Stimulated activated CD4-positive, alpha-beta T cell treated with anti-CD3 and anti-CD28 coated beads, TNF-alpha, amount 100 ng/mL, for 24 hours (primary cell): Measurements from ENCODE around the gene POC1A.

Experiments
- DNase-seq, 3 experiments: peaks; one replicate each; pipeline ENCODE4 v3.0.0-alpha.2; 2020; ENCODE audit warnings: low read depth in 3 of 3

The POC1A gene

DNA sequence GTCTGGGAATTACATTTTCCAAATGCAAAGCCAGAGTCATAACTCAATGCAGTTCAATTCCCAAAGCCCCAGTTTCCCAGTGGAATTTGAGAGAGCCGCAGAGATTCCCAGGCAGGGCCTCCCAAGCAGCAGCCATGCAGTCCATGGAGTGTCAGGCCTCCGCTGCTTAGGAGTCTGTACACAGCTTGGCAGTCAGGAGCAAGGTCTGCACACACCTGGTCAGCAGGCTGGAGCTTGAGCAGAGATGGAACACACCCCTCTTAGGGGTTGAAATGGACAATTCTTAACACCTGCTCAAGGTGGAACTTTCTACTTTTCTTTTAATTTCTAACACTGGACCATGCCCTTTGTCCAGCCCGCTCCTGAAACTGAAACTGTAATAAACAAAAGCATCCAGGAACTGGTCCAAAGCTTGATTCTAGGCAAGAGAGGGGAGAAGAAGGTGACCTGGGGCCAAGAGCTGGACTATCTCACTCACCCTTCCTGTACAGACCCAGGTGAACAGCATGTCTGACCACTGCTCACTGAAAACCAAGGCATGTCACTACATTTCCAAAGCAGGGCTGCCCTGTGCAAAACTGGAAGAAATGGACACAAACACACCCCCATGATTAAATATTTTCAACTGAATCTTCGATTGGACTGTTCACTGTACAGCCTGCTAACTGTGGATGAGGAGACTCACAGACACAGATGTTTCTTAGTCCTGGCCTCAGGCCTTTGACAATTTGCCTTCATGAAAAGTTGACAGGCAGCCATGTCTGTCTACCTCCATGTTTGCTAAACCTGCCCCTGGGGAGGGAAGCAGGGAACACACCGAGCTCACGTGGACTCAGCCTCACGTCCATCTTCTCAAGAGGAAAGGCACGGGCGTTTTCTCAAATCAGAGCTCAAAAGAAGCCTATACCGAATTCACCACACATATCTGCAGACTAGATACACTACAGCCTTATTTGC is 49.3 kb downstream of the POC1A start:
- no peak for DNase-seq

DNA sequence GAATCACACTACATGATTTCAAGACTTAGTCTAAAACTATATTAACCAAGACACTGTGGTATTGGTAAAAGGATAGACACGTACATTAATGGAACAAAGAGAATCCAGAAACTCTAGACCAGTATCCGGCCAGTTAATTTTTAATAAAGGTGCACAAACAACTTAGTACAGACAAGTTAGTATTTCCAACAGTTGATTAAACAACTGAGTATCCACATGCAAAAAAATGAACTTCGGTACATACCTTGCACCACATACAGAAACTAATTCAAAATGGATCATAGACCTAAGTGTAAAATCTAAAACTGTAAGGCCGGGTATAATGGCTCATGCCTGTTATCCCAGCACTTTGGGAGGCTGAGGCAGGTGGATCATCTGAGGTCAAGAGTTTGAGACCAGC is 51.3 kb downstream of the POC1A start:
- no peak for DNase-seq

DNA sequence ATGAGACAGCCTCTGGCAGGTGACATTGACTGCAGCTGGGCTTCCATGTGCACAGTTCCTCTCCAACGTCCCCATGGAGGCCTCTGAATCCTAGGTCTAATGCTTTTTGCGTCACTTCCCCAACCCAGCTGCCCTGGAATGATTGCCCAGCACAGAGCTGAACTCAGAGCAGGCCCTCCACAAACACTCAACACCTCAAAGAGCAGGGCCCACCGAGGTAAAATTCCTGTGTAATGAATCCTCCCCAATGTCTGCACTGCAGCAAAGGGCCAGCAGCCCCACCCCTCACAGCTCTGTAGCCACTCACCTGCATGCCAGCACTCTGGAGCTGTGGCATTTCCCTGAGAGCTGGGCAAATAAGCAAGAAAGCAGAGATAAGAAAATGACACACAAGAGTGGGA is 55.2 kb downstream of the POC1A start:
- no peak for DNase-seq

DNA sequence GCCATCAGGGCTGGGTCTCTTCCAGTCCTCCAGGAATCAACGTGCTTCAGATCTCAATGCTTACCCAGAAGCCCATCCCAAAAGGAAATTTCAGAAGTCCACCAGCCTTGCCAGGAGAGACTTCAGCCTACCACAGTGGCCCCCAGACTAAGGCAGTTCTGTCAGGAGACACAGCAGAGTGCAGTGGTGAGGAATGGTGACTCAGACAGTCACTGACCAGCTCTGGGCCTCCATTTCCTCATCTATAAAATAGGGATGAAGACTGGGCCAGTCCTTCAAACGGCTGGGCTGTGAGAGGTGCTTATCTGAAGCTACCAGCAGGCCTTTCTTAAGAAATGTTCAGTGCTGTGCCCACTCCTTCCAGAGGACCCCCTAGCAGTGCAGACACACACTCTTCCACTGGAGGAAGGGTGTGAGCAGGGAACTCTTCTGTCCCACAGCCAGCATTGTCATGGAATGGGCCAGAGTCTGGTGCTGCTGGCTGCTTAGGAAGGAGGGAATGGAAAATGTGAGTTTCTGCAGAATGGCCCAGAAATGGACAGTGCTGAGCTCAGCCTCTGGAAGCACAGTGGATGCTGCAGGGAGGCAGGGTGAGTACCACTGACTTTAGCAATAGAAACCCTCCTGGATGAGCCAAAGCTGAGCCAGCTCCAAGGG is 56.2 kb downstream of the POC1A start:
- no peak for DNase-seq

DNA sequence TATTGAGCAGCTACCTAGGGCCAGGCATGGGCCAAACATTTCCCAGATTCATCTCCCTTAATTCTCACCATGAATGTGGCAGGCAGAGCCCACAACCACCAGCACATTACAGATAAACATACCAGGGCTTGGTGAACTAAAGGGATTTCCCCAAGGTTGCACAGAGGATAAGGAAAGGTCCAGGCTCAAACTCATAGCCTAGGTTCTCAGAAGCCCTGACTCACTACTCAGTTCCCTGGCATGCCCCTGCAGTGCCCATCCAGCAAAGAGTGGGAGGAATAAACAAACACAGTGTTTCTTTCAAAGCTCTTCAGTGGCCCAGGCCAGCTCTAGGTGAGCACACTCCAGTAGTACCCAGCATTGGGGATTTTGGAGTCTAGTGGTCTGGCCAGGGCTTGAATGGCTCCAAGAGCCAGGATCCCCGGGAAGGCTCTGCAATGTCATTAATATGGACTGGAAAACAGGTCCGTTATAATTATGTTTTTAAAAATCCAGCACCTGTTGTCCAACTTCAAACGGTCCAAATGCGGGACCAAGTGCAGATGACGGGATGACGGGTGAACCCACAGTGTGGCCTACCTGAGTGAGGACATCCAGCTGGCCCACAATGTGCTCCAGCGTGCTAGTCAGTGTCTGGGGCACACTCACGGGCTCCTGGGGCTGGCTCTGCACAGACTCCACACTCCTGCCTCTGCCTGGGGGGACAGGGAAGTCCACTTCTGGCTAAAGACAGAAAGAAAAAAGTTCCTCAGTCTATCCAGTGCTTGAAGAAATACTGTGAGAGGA is 58.0 kb downstream of the POC1A start:
- DNase-seq = no peak

DNA sequence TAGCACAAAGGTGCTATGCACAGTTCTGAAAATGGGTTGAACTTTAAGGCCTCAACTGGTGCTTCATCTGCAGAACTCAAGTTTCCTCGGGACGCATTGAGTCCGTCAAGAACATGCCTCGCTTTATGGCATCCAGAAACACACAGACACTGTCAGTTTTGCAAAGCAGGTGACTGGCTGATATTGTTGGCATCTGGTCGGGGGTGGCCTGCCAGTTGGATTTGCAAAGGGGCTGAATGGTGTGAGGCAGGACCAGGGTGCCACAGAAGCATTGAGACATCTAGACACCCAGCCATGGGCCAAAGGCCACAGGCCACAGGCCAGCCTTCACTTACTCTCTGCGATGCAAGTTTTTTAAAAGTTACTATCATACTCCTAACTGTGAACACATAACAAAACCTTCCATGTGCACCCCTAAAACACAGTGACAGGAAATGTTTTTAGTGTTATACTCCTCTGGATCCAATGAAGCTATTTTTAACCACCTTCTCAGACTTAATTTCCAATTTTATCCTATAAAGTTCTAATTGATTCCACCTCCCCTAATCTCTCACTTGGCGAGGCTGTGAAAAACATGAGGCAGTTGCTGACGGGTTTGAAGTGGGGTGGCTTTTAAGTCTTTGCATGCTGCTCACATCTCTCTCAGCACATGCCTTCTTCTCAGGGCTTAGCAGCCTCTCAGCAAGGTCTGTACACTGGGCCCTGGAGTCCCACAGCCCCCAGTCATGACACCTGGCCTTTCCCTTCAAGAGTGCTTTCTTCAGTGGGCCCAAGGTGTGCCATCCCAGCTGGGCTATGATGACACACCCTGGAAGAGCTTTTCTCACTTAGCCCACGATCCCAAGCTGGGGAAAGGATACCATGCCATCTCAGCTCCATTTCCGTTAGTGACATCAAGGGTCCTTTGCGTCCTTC is 59.4 kb downstream of the POC1A start:
- DNase-seq = no peak

DNA sequence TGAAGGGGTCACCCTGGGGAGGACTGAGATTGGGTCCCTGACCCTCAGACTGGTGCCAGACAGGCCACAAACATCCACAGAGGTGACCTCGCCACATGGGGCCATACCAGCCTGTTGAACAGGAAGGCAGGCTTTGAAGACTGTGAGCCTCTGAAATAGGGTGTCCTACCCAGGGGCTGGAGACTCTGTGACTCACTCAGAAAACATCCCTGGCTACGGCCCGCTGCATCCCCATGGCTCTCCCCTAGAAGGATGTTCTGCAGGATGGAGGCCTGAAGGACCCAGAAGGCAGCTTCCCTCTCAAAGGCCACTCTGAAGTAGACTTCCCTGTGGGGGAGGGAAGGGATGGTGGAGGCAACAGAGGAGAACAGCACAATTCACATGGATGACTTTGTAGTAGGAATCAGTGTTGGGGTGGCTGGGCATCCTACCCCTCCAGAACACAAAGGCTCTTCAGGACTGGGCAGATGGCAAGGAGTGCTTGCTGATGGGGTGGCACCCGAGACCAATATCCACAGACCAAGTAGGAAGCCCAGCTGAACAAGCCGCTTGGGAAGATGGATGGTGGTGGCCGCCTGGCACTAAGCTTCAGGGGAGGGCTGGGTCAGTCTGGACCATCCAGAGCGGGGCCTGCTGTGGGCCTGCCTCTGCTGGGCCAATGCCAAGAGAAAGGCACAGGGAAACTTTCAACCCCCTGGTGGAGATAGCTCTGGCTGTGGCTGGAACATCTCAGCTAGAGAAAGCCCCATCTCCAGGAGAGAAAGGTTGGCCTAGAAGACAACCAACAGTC is 60.3 kb downstream of the POC1A start:
- DNase-seq = no peak

DNA sequence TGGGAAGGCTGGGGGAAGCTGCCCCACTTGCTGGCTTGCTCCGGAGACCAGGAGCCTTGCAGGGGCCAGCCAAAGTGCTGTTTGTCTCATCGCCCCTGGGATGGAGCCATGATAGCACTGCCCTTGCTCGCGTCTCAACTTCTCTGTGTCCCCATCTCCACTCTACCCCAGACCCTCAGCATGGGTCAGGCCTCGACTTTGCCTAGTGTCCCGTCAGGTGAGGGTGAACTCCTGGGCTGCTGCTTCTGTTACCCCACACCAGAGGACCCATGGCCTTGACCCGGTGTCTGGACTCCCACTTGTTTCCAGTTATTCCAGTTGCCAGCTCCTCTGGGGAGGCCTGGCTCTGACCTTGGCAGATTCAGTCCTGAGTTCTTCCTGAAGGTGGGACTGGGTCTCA is 61.3 kb downstream of the POC1A start:
- DNase-seq = no peak

DNA sequence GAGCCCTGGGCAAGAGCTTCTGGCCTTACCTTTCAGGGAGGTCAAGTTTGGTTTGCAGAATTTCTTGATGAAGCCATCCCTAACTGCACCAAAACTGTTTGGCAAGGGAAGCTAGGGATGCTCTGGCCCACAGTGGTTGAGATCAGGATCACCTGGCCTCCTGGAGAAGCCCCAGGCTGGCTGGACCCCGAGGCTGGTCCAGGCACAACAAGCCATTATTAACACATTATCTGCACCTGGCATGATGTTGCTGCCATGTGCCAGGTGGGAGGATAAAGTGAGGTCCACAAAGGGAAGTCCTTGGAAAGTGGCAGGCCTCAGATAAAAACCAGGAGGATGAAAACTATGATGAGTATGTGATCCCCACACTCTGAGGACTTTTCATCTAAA is 62.0 kb downstream of the POC1A start:
- DNase-seq = no peak

DNA sequence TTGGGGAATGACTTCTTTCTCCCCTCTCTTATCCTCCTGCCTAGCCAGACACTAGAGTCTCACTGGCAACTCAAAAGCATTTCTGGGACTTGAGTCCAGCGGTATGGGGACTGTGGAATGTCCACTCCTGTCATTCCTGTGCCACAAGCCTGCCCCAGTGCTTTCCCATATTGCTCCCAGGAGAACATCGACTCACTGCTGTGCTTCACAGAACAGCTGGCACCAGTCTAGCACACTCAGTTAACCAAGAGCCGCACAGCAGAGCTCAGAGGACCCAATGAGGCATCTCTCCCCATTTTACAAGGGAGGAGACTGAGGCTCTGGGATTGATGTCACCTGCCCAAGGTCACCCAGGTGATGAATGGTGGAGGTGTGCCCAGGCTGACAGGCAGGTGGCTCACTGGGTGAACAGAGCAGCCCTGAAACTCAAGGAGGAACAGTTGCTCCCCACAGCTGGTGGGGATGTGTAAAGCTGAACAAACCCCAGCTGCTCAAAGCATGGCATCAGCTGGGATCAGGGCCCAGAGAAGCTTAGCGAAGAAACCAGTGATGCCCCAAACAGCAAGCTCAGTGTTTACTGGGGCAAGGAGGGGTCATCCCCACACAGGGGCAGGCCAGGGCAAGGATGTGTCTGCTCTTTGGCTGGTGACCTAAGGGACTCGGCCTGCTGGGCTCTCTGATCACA is 62.5 kb downstream of the POC1A start:
- DNase-seq = no peak

DNA sequence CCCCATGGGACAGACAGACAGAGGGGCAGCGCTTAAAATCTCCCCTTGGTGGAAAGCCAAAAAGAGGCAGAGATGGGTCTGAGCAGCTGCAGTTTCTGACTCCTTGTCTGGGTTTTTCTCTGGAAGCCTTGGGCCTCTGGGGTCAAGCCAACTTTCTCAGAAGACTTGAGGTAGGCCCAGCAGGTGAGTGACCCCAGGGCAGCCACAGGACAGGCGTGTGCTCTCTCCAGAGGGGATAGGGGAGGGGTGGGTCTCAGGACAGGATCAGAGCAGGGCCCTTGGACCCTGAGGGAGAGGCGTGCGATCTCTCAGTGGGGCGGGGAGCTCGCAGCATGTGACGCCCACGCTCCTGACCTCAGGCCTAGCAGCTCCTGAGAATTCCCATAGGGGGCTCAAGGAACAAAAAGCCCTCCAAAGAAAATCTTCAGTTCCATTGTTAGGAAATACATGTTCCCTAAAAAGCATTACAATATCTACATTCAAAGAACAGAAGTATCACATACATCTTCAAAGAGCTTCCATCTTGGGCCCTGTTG is 63.2 kb downstream of the POC1A start:
- no peak for DNase-seq

DNA sequence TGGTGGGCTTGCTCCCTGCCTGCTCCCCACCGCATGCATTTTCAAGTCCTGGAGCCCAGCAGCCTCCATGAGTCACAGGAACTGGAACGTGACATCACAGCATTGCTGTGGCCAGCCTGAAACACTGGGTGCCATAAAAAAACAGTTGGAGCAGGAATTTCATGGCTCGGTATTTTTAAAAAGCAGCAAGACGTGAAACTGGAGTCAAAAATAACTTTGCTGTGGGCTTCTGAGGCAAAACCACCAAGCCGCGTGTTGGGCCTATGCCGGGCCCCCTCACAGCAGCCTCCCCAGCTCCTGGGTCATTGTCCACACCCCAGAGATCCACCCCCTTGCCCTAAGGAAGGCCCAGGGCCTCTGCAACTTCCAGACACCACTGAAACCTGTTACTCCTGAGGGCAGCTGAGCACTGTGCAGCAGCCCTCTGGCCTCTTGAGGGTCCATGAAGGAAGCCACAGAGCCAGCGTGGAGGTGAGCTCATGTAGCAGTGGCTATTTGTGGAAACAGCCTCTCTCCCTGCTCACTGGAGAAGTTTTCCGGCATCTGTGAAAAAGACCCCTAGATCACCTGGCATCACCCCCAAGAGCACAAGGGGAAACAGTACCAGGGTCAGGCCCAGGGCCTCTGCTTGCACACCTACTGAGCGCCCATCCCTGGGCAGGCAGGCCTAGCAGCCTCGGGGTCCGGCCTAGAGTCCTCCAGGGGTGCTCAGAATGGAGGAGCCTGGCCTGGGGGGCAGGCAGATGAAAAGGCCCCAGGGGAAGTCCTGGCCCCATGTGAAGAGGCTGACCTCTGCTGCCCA is 63.9 kb downstream of the POC1A start:
- DNase-seq = no peak

DNA sequence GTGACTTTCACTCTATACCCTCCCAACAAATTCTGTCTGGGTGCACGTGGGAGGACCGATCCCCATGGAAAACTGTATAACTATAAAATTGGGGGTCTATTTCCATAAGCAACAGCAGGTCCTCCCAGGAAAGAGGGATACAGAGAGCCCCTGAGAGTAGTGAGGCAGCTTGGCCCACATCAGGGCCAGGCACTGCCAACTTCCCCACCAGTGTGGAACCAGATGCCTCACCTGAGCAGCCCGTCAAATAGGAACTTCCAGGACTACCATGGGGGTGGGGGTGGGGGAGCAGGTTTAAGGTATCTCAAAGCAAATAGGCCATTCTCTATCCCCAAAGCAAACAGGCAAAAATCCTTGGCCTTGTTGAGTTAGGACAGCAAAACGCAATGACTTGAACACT is 64.5 kb downstream of the POC1A start:
- no peak for DNase-seq

DNA sequence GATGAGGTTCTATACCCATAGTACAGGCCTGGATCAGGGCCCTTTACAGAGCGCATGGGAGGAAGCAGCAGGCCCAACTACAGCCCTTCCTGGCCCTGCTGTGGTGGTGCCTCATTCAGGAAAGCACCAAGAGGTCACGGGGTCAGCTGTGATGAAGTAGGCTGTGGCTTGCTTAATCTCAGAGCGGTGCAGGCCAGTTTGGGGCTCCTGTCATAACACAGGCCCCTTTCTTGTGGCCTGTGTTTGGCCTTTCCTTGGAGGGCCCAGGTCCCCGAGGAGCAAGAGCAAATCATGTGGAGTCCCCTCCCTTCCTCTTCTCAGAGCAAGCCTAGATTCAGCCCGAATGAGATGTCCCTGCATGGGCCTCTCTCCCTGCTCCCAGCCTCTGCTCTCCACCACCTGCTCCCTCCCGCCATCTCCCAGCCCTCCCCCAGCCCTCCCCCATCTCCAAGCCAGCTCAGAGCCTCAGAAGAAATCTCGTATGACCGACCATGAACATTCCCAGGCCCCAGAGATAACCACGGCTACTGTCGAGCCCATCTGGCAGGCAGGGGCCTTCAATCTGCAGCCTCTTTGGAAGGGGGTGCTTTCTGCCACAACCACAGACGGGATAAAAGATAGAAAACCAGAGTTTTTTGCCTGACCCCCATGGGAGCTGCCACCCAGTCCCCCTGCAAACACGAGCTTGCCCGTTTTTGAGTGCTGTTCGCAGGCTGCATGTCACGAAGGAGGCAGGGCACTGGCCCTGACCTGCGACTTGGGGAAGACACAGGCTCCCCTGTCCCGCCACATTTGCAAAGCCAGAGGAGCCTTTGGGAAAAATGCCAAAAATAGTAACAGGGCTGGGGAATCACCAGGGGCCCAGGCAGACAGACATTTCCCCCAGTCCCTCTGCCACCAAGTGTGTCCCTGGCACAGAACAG is 65.5 kb downstream of the POC1A start:
- no peak for DNase-seq

DNA sequence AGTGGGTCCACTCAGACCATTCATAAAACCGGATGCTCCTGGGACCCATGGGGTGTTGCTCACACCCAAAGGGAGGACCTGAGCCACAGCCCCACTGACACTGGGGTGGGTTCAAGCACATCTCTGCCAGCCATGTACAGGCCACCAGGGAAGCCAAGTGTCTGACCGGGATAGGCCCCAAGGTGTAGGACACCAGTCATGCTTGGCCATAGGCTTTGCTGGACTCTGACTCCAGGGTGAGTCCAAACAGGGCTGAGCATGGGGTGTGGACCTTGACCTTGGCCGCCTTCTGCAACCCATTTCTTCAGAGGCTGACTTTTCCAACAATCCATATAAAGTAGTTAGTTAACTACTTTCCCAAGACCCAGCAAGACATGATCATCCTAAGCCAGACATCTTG is 66.5 kb downstream of the POC1A start:
- DNase-seq = no peak

DNA sequence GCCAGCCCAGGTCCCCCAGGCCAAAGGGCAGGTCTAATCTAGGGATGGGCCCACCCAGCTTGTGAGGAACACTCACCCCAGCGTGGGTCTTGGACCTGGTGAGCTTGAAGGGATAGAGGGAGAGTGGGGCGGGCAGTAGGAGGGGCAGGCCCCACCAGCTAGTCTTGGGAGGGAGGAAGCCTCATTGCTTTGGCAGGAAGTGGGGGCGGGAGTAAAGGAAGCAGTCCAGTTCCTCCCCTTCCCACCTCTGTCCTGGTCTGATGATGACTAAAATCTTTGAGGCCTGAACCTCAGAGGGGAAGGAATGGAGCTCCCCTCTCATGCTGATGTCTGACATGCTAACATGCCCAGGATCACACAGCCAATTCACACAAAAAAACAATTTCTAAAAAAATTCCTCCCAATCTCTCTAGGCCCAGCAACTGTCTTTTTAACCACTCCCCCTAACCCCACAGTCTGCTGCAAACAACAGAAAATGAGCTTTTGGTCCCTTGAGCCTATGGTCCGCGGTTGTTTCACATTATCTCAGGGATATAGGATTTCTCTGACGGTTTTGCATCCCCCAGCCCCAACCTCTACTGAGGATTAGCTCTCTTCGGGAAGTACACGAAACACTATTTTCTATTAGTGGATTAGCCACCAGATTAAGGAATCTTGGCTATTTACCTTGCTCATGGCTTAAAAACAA is 67.1 kb downstream of the POC1A start:
- DNase-seq = no peak

DNA sequence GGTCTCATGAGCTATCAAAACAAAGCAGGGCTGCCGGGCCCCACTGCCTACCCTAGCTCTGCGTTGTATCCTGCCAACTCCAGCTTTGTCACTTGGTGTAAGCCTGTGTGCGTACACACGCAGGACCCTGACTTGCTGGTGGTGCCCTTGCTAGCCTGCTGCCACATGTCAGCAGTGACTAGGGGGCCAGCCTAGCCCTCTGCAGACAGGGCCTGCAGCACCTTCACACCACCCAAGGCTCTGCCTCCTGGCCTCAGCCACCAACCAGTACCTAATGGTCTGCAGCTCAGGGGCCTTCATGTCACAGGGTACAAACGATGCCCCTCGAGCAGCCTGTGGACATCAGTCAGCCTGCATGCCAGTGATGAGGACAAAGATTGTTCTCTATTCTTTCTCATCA is 67.8 kb downstream of the POC1A start:
- no peak for DNase-seq
